IPS DF 6.9 (cell line): ENCODE data around the gene NPPC.
"Not testable (repeated sequence)": the region's sequence is repeated elsewhere in the genome, so short reads cannot be mapped to it uniquely, and the experiment has no call there.

Source experiments
- DNase-seq: peaks from one replicate; pipeline ENCODE4 v3.0.0-alpha.2; 2013; ENCODE audit warnings: low read depth, low spot score
- H3K27ac ChIP-seq: one replicate; pipeline ENCODE4 v1.5.1; 2013; ENCODE audit warnings: low read length, control low read depth
- H3K27me3 ChIP-seq: 2 replicates; pipeline ENCODE4 v1.6.1; 2013; ENCODE audit warnings: mild to moderate bottlenecking, low read length; ENCODE audit not compliant: control insufficient read depth, insufficient read depth
- H3K36me3 ChIP-seq: 2 replicates; pipeline ENCODE4 v1.6.1; 2013; ENCODE audit warnings: low read length; ENCODE audit not compliant: control insufficient read depth, insufficient read depth
- H3K4me1 ChIP-seq: 2 replicates; pipeline ENCODE4 v1.6.1; 2013; ENCODE audit warnings: low read length; ENCODE audit not compliant: control insufficient read depth, insufficient read depth
- H3K4me3 ChIP-seq: 2 replicates; pipeline ENCODE4 v1.5.1; 2013; ENCODE audit warnings: mild to moderate bottlenecking, low read length
- H3K9me3 ChIP-seq: 2 replicates; pipeline ENCODE4 v1.6.1; 2013; ENCODE audit warnings: low read length, inconsistent platforms; ENCODE audit not compliant: control insufficient read depth, insufficient read depth
- WGBS: extraction: QIAGEN DNeasy Blood & Tissue Kit; methylation state at CpG from one replicate; pipeline ENCODE4 v1.1.7; 2013; ENCODE audit warnings: mixed read lengths, missing lambda C conversion rate; ENCODE audit not compliant: insufficient read length, insufficient coverage; 5-methylcytosine and 5-hydroxymethylcytosine counted together

Gene NPPC

DNA sequence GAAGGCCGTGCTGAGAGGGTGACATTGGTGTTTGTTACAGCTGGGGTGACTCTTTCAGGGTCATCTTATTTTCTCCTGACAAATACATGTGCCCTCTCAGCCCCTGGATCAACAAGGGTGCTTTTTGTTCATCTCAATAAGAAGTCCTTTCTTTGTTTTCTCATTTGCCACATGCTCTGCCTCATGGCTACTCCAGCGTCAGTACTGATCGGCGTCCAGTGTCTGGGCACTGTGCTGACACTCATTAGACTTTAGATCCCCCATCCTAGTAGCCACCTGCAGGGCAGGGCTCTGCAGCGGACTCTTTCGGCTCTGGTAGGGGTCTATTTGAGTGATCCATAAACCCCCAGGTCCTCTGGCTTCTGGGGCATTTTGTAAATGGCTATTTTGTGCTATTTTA is 38.4 kb downstream of the NPPC start:
- Histone ChIP-seq H3K36me3 (no peaks in the 10 kb centered on the region), H3K27me3 (no peaks in the 10 kb centered on the region), H3K4me1 (no peaks in the 10 kb centered on the region), H3K27ac (no peak overlapping the region), H3K4me3 (no peak overlapping the region), H3K9me3 (no peaks in the 10 kb centered on the region)
- WGBS: no CpG with 5 or more reads among the region's 6 CpGs
- DNase-seq: no peak

DNA sequence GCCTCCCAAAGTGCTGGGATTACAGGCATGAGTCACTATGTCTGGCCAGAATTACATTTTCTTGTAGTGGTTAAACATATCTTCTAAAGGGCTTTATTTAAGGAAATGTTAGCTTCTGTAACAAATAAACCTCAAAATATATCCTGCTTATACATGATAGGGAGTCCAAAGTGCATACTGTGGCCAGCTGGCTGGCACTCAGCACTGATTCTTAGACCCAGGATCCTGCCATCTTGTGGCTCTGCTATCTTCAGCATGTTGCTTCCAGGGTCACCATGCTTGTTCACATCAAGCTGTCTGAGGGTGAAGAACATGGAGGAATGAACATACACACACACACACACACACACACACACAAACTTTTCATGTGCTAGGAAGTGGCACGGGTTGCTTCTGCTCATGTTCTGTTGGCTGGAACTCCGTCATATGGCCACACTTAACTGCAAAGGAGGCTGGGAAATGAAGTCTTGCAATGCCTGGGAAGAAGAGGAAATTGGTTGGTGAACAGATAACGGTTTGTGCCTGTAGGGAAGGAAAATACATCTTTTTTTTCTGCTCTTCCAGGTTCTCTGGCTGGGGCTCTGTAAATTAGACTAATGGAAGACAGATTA is 40.0 kb downstream of the NPPC start:
- Histone ChIP-seq H3K27me3 (no peaks in the 10 kb centered on the region), H3K27ac (no peak overlapping the region), H3K4me3 (no peak overlapping the region), H3K9me3 (no peaks in the 10 kb centered on the region), H3K36me3 (no peaks in the 10 kb centered on the region), H3K4me1 (no peaks in the 10 kb centered on the region)
- DNase-seq: no peak
- no CpG with 5 or more reads among the region's 3 CpGs for WGBS

DNA sequence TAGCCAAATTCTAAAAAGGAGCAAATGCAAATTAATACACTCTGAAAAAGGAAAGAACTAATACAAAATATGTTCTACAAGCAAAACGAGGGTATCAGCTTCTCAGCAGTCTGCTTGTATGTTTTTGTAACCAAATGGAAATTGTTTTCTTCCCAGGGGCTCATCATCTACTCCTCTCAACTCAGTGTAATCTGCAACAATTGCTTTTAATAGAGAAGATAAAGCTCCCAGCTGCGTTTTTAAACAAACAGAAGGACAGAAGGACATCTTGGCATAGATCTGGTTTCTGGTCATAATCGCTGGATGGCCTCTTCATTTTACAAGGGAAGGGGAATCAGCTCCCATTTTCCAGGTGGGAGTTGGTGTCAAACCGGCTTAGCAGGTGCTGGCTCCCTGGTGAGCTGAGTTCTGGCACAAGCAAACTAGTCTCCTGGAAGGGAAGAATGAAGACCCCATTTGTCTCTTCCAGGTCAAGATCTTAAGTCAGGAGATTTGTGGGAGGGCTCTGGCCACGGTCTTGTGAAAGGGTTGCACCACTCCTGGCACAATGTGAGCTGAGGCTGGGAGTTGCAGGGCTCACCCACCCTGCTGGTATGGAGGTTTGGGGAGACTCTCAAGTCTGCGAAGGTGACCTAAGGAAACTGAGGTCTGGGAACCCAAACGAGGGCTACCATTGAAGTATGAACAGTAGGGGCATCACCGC is 41.6 kb downstream of the NPPC start:
- no peak for DNase-seq
- Histone ChIP-seq H3K36me3 (no peaks in the 10 kb centered on the region), H3K4me3 (no peak overlapping the region), H3K4me1 (no peaks in the 10 kb centered on the region), H3K27me3 (no peaks in the 10 kb centered on the region), H3K27ac (no peak overlapping the region), H3K9me3 (no peaks in the 10 kb centered on the region)
- no CpG with 5 or more reads among the region's 8 CpGs for WGBS

DNA sequence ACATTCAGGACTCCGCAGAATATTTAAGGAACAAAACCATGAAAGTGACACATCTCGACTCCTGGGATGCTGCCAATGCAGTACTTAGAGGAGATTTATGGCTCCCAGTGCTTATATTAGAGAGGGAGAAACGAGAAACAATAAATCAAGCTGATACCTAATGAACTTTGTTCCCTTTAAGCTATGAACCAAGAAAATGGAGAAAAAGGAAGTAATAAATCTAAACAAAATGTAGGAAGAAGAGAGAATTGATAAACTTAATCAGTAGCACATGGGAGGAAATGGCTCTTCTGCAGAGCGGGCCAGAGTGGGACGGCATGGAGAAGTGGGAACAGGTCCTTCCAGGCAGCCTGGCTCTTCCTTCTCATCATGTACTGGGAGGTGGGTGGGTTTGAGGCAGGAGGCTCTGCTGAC is 42.7 kb downstream of the NPPC start:
- WGBS: no CpG with 5 or more reads among the region's 5 CpGs
- H3K4me1 ChIP-seq: no peaks in the 10 kb centered on the region
- no peaks in the 10 kb centered on the region for H3K36me3 ChIP-seq
- no peak overlapping the region for H3K27ac ChIP-seq
- no peak overlapping the region for H3K4me3 ChIP-seq
- no peaks in the 10 kb centered on the region for H3K9me3 ChIP-seq
- DNase-seq: no peak
- no peaks in the 10 kb centered on the region for H3K27me3 ChIP-seq

DNA sequence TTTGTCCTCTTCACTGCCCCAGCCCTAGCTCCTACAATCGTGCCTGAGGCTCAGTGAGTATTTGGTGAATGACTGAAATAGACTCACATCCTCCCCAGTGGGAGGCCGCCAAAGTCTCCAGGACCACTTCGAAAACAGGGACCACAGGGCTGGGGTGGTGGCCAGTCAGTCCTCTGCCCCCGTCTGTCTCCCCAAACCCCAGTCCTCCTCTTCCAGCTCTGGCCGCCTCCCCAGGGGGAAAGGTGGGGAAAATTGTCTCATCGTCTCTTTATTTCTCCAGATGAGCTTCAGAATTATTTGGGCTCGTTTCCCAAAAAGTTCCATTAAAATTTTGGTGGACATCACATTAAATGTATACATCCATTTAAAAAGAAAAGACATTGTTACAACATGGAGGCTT is 43.5 kb downstream of the NPPC start:
- DNase-seq: no peak
- Histone ChIP-seq H3K36me3 (no peaks in the 10 kb centered on the region), H3K27ac (no peak overlapping the region), H3K4me1 (no peaks in the 10 kb centered on the region), H3K9me3 (no peaks in the 10 kb centered on the region), H3K4me3 (no peak overlapping the region), H3K27me3 (no peaks in the 10 kb centered on the region)
- no CpG with 5 or more reads among the region's 7 CpGs for WGBS

DNA sequence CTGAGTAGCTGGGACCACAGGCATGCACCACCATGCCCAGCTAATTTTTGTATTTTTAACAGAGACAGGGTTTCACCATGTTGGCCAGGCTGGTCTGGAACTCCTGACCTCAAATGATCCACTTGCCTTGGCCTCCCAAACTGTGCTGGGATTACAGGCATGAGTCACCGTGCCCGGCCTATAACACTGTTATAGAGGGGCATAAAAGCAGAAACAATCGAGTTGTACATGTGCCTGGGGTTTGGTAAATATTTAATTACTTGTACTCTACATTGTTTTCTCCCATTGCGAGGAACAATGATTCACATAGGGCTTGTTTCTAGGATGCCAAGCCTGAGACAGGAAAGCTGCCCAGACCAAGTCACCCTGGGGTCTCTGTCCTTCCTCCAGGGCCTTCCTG is 45.8 kb downstream of the NPPC start:
- not testable (repeated sequence) for DNase-seq, H3K4me1 ChIP-seq, H3K4me3 ChIP-seq, H3K27me3 ChIP-seq, H3K36me3 ChIP-seq, H3K27ac ChIP-seq, H3K9me3 ChIP-seq
- WGBS: no CpG with 5 or more reads among the region's 4 CpGs

DNA sequence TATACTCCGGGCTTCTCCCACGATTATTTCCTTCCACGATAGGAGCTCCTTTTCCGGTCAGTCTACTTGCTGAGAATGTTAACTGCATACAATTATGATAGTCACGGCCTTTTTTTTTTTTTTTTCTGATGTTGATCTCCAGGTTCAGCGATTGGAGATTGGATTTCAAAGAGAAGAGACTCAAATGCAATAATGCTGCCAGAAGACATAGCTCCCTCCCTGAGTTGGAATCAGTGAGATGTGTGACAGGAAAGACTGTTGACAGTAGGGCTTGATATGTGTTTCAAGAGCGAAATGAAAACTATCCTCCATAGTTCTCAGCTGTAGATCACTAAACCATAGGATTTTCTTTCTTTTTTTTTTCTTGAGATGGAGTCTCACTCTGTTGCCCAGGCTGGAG is 47.0 kb downstream of the NPPC start:
- Histone ChIP-seq H3K36me3 (no peaks in the 10 kb centered on the region), H3K27ac (no peak overlapping the region), H3K4me3 (no peak overlapping the region), H3K4me1 (no peaks in the 10 kb centered on the region), H3K27me3 (no peaks in the 10 kb centered on the region), H3K9me3 (no peaks in the 10 kb centered on the region)
- no peak for DNase-seq
- WGBS: no CpG with 5 or more reads among the region's 7 CpGs

DNA sequence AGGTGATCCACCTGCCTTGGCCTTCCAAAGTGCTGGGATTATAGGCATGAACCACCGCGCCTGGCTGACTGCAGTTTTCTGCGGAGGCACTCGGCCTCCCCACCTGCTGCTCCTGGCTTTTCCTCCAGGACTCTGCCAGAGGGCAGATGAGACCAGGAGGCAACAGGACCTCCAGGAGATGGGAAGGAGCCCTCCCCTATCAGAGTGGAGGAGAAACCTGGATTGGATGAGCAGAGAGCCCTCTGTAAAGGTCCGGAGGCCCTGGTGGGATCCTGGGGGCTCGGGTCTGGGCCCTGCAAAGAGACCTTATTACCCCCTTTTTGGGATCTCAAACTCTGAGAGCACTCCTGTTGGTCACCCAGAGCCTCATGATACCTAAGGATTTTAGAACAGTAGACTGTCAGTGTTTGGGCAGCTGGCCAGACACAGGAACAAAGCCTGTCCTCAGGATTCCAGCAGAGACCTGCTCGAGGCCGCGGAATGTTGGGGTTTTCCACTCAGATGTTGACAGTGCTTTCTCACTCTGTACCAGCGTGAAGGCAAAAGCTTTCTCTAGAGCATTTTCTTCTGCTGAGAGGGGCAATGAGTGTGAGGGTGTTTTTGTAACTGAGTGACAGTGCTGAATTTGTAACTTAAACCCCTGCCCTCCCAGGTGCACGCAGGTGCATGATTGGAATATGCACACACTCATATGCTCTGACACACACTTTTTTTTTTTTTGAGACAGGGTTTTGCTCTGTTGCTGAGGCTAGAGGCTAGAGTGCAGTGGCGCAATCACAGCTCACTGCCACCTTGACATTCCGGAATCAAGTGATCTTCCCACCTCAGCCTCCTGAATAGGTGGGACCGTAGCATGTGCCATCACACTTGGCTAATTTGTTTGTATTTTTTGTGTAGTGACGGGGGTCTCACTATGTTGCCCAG is 48.4 kb downstream of the NPPC start:
- Histone ChIP-seq H3K4me3 (no peak overlapping the region), H3K36me3 (no peaks in the 10 kb centered on the region), H3K27ac (no peak overlapping the region), H3K27me3 (no peaks in the 10 kb centered on the region), H3K9me3 (no peaks in the 10 kb centered on the region), H3K4me1 (no peaks in the 10 kb centered on the region)
- DNase-seq: no peak
- WGBS: no CpG with 5 or more reads among the region's 15 CpGs

DNA sequence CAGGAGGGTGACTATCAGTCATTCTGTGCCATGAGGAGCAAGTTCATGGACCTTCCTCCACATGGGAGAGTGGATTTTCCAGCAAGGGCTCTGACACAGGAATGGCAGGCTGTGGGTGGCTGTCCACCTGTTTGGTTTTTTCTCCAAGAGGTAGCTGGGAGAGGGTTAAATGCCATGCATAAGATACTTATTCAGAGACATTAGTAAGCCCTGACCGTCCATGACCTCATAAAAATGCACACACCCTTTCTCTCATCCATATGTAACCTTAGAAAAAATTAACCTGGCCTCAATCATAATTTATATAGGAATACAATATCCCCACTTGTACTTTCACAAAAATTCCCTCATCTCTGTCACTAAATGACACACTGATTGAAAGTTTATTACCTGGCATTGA is 51.3 kb downstream of the NPPC start:
- H3K9me3 ChIP-seq: no peaks in the 10 kb centered on the region
- no peak overlapping the region for H3K4me3 ChIP-seq
- H3K27ac ChIP-seq: no peak overlapping the region
- H3K4me1 ChIP-seq: no peaks in the 10 kb centered on the region
- WGBS: no CpG with 5 or more reads among the region's 1 CpG
- DNase-seq: no peak
- H3K36me3 ChIP-seq: no peaks in the 10 kb centered on the region
- no peaks in the 10 kb centered on the region for H3K27me3 ChIP-seq
